Activated CD4-positive, alpha-beta T cell treated with anti-CD3 and anti-CD28 coated beads, Interleukin-2, amount 50 U/mL, for 16 hours (primary cell): ENCODE results near the gene SLC5A4.
"Not testable (repeated sequence)": the region's sequence is repeated elsewhere in the genome, so short reads cannot be mapped to it uniquely, and the experiment has no call there.

Experiments used
- DNase-seq: peaks from one replicate; pipeline ENCODE4 v3.0.0-alpha.2; 2020

The SLC5A4 gene

DNA sequence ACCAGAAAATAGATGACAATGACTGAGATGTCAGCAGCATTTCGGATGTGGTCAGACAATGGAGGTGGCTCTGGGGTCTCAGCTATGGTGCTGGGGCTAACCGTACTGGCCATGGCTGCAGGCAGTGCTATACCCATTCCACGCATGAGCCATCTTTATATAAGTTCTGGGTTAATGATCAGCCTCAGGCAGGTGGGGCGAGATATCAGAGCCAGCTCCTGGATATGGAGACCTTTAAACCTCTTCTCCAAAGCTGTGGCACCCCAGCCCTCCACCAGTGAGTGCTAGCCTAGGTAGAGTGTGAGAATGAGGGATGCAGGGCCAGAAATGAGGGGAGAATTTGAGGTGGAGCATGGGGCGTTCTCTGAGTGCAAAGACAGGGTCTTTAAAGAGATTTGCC, at the start of gene SLC5A4:
Gene SLC5A4 (minus strand): TSS at position 131 of the 400 bp plus-strand sequence. CDS start 18 bp downstream, at position 113.
- DNase-seq, result no peak

DNA sequence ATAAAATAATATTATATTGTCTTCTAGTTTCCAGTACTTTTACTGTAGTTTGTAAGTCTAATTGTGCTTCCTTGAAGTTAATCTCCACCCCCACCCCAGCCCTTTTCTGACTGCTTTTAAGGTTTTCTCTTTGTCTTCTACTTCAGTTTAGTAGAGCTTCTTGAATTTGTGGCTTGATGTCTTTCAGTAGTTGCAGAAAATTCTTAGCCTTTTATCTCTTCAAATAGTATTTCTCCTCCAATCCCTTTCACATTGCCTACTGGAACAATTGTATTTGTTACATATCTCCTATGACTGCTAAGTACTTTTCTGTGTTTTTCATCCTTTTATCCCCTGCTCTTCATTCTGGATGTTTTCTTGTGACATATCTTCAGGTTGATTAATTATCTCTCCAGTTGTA, 38.8 kb upstream of the SLC5A4 start:
- DNase-seq, result not testable (repeated sequence)

DNA sequence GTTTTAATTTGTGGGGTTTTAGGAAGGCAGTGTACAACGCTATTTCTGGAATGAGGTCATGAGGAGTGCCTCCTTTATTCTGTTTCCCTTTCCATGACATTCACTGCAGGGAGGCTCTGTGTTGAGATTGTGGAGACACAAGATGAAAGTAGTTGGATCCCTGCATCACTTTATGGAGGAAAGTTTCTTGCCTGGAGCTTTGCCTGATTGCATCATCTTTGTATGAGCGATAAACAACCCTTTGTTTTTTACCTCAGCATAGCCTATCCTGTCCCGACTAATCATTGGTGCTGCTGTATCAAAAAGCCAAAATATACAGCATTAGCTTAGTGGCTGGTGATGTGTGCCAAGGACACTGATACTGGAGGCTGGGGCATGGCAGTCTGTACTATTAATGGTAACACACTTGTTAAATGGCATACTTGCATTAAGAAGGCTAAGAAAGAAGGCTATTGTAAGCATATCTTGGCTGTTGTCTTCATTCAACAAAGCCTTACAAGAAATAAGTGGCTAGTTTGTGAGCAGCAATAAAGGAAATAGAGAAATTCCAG, 31.2 kb upstream of the SLC5A4 start:
- no peak for DNase-seq

DNA sequence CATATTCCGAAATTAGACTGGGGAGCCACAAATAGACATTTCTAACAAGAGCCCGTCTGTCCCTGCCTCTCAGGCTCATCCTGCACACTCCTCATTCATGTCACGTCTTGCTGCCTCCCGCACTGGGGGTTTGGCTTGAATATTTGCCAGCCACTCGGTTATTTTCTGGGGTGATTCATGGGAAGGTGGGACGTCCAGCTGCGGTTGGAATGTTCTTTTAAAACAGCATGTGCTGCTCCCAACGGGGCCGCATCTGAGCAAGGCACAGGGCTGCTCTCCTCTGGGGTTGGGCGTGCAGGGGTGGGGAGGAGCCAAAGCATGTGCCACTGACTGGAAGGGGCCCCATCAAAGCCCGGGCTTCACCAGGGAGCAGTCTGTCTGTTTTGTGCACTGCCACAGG, 25.9 kb upstream of the SLC5A4 start:
- DNase-seq, result no peak

DNA sequence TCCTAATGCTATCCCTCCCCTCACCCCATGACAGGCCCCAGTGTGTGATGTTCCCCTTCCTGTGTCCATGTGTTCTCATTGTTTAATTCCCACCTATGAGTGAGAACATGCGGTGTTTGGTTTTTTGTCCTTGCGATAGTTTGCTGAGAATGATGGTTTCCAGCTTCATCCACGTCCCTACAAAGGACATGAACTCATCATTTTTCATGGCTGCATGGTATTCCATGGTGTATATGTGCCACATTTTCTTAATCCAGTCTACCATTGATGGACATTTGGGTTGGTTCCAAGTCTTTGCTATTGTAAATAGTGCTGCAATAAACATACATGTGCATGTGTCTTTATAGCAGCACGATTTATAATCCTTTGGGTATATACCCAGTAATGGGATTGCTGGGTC, 20.2 kb upstream of the SLC5A4 start:
- DNase-seq, result not testable (repeated sequence)

DNA sequence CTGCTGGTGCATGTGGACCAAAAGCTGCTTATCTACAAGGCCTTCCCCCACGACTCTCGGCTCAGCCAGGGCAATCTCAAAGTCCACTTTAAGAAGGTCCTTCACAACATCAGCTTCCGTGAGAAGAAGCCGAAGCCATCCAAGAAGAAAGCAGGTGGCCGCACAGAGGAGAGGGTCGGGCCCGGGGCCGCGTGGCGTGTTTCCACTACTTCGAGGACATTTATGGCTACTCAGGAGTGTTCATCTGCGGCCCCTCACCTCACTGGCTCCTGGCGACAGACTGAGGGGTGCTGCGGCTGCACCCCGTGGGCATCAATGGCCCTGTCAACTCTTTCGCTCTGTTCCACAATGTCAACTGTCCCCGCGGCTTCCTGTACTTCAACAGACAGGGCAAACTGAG, 16.2 kb upstream of the SLC5A4 start:
- DNase-seq, result no peak

DNA sequence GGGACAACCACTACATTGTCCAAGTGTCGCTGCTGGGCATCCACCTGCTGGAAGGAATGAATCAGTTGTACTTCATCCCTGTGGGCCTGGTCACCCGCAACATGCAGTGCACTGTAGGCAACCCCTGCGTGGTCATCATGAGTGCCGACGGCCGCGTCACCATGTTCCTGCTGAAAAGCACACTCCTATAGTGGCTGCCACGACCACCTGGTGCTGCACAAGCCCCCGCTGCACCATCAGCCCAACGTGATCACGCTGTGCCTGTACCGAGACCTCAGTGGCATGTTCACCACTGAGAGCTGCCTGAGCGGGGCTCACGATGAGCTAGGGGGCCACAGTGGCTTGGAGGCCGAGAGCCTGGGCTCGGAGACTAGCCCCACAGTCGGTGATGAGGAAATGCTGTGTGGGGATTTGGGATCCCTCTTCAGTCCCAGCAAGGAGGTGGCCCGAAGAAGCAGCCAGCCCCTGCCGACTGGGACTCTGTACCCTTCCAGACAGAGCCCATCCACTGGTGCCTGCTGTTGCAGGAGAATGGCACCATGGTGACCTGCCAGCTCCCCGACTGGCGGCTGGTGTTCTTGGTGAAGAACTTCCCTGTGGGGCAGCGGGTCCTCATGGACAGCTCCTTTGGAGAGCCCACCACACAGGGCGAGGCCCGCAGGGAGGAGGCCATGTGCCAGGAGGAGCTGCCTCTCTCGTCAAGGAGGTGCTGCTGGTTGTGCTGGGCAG, 15.7 kb upstream of the SLC5A4 start:
- no peak for DNase-seq

DNA sequence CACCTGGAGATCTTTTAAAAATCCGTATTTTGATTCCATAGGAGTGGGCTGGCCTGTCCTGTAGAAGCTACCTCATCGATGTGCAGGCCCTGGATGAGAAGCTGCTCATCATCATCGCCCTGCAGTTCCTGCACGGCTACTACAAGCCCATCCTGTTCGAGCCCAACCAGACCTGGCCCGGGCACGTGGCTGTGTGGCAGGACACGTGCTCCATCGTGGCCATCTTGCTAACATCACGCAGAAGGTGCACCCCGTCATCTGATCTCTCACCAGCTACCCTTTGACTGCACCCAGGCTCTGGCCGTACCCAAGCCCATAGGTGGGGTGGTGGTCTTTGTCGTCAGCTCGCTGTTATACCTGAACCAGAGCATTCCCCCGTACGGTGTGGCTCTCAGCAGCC, 14.2 kb upstream of the SLC5A4 start:
- DNase-seq, result no peak

DNA sequence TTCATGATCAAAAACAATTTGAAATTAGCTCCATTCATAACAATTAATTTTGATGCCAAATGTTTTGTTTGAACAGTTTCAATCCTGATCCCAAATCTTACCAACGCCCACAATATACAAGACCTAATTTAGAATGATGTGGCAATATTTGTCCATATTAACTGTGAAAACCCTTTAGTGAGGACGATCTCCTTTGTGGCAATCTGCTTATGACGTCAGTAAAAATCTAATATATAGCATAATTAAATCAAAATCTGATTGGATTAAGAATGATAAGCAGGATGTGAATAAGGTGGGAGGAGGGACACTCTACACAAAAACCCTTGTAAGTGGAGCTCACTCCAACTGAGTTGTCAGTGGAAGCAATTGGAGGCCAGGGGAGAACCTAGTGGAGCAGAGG, 11.9 kb upstream of the SLC5A4 start:
- no peak for DNase-seq

DNA sequence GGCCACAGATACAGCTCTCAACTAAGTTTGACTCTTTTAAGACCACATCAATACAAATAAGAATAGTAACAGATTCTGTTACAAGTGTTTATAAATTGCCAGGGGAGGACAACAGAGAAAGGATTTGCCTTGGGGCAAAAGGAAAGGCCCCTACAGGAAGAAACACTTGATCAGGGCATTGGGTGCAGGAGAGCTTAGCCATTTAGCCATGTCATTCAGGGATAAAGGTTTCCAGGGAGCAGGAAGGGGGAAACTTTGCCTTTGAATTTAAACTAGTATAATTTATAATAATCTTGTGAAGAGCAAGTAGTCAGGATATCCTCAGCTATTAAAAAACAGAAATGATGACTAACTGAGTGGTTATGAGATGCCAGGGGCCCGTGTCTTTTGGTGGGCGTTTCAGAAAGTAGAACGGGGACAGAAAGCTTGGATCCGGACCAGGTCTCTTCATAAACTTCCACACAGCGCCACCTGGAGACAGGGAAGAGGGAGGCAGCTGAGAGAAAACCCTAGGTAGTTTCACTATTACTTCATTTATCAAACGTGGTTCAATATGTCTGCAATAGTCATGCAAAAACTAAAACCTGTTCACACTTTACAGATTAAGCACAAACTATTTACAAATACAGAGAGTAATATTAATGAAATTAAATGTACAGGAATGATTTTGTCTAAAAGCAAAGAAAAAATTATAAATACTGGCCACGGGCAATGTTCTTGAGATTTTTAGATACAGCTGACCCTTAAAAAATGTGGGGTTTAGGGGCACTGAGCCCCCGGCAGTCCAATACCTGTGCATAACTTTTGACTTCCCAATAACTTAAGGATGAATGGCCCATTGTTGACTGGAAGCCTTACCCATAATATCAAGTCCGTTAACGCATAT, 11.0 kb upstream of the SLC5A4 start:
- peak; percentile 75 for DNase-seq

DNA sequence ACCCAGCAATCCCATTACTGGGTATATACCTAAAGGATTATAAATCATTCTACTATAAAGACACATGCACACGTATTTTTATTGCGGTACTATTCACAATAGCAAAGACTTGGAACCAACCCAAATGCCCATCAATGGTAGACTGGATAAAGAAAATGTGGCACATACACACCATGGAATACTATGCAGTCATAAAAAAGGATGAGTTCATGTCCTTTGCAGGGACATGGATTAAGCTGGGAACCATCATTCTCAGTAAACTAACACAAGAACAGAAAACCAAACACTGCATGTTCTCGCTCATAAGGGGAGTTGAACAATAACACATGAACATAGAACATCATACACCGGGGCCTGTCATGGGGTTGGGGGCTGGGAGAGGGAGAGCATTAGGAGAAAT, 8.5 kb upstream of the SLC5A4 start:
- DNase-seq, result not testable (repeated sequence)

DNA sequence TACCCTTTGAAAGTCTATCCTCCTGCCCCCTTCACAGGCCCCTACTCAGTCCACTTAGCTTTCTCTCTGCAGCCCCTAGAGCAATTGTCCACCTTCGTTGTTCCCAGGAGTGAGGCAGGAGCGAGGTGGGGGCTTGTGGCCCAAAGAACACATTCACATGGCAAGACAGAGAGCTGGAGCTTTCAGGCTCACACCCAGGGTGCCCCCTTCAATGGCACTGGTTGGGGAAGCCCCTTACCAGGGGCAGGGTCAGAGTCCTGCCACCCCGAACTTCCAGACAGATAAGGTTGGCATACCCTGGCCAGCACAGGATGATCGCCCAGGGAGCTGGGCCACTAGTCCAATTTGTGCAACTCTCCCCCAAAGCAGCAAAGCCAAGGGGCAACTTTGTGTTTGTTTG, 6.2 kb upstream of the SLC5A4 start:
- DNase-seq, result no peak

DNA sequence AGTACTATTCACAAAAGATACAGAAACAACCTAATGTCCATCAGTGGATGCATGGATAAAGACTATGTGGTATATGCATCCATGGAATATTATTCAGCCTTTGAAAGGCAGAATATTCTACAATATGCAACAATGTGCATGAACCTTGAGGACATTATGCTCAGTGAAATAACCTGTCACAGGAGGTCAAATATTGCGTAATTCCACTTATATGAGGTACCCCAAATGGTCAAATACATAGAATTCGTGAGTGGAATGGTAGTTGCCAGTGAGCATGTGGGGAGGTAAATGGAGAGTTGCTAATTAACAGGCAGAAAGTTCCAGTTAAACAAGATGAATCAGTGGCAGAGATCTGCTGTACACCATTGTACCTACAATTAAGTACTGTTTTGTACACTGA, 3.6 kb upstream of the SLC5A4 start:
- no peak for DNase-seq

DNA sequence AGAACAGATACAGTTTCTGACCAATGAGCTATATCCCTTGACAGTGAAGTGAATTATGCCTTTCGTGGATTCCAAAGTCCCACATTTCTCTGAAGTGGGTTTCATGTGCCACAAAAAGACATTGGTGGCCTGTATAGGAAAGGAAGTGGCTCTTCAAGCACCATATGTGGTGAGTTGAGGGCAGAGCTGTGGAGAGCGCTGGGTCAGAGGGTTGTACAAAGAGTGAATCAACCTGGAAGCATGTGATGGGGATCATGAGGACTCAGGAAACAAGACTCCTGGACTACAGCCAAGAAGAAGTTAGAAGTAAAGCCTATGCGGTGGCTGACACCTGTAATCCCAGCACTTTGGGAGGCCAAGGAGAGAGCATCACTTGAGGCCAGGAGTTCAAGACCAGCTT, 579 bp upstream of the SLC5A4 start:
- DNase-seq, result no peak

DNA sequence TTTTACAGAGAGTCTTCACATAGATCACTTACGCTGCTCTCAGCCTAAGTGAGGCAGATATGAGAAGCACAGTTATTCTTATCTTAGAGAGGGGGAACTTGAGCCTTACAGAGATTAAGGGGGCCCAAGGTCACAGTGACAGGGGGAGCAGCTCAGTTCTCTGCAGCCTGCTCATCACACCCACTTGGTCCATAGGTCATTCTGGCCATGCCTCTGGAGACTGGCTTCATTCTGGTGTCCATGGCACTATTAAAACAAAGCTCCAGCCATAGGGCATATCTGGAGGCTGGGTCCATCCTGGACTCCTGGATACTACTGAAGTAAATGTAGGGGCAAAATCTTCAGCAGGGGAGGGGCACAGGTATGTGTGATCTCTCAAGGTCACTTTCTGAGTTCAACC, 5.9 kb downstream of the SLC5A4 start:
- DNase-seq, result no peak

DNA sequence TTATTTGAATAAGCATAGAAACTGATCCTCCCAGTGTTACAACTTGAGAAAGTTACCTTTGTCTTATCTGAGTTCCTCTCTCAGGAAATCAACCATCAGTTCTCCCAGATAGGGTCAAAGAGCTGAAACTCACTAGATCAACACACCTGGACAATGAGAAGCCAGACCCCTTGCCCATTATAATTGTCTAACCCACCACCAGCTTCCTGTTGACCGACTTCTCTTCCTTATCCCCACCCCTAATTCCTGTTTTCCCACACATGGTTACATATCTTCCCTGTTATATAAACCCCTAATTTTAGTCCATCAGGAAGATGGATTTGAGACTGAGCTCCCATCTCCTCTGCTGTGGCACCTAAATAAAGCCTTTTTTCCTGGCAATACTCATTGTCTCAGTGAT, 6.9 kb downstream of the SLC5A4 start:
- no peak for DNase-seq

DNA sequence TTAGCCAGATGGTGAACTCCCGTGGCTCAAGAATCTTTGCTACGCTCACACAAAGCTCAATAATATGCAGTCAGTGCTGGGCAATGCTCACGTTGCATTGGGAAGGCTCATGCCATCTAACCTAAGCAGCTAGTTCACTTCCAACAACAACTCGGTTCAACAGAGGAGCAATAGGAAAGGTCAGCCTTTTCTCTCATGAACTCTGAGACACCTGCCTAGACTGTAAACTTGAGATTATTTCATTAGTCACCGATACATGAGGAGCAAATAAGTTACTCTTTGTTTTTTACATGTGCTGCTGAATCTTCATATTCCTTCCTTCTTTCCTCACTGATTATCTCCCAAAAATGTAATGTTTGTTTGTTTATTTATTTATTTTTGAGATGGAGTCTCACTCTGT, 9.0 kb downstream of the SLC5A4 start:
- no peak for DNase-seq

DNA sequence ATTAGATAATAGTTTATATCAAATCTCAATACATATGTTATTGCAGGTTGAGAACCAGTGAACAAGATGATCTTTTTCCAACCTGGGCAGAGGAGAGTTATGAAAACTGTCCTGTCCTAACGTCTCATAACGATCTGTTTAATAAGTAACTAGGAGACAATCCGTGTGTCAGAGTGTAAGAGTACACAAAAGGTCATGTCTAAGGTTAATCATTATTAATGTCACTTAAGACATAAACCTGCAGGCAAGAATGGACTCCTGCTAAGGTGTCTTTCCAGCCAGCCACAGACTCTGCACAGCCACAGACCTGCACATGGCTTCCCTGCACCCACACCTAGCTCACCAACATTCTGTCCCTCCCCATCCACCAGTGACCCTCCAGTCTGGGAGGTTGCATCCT, 10.1 kb downstream of the SLC5A4 start:
- DNase-seq, result no peak

DNA sequence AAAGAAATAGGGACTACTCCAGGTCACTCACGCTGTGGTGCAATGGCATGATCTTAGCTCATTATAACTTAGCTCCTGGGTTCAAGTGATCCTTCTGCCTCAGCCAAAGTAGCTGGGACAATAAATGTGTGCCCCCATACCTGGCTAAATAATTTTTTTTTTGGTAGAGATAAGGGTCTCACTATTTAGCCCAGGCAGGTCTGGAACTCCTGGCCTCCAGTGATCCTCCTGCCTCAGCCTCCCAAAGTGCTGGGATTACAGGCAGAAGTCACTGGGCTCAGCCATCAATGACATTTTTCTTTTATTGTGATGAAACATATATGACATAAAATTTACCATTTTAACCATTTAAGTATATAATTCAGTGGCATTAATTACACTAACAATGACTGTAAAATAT, 10.6 kb downstream of the SLC5A4 start:
- no peak for DNase-seq

DNA sequence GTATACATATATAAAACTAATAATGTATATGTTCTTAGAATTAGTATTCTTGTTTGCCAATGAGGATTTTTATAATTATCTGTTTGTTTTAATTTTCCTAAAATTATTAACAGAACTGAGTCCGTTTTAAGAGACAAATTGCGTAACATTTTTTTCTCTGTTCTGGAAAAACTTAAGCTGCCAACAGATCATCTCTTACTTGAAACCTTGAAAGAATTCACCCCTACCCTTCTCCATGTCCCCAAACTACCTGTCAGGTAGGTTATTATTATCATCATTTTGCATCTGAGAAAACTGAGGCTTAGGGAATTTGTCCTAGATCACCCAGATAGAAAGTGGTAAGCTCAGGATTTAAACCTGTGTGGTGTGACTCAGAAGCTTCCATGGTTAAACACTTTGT, 14.7 kb downstream of the SLC5A4 start:
- no peak for DNase-seq

DNA sequence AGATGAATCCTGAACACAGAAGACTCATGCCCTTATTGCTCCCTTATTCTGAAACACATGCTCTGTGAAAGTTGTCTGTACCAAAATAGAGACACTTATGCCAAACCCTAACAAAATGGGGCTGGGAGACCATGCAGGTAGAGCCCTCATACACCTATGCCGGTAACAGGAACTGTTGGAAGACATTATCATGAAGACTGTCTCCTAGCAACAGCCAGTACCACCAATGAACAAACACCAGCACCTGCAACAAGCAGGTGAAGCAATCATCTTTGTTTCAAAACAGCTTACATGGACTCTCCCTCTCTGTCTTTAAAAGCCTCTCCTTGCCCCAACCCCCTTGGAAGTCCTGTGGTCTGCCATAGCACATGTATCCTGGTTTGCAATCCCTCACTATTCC, 17.2 kb downstream of the SLC5A4 start:
- DNase-seq, result no peak

DNA sequence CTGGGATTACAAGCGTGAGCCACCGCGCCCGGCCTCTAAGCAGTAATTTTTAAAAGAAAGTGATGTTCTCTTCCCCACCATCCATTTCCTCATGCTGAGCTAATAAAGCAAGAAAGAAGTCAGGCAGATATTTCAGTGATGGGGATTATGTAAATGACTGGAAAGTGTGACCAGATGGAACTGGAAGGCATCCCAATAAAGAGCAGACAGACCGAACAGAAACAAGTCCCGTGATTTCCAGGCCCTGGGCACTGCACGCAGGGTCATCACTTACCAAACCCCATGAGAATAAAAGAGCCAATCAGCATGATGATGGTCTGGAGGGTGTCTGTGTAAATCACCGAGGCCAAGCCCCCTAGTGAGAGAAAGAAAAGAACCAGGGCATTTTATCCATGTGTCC, 18.2 kb downstream of the SLC5A4 start:
- no peak for DNase-seq

DNA sequence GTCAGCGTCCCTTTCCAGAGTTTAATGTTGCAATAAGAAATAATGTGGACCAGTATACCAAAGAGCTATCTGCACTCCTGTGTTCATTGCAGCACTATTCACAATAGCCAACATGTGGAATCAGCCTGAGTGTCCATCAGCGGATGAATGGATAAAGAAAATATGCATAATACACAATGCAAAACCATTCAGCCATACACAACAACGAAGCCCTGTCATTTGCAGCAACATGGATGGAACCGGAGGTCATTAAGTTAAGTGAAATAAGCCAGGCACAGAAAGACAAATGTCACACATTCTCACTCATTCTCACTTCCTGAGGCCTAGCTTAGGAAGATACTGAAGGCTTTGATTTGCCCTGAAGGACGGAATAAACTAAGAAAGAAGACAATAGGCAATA, 22.1 kb downstream of the SLC5A4 start:
- no peak for DNase-seq

DNA sequence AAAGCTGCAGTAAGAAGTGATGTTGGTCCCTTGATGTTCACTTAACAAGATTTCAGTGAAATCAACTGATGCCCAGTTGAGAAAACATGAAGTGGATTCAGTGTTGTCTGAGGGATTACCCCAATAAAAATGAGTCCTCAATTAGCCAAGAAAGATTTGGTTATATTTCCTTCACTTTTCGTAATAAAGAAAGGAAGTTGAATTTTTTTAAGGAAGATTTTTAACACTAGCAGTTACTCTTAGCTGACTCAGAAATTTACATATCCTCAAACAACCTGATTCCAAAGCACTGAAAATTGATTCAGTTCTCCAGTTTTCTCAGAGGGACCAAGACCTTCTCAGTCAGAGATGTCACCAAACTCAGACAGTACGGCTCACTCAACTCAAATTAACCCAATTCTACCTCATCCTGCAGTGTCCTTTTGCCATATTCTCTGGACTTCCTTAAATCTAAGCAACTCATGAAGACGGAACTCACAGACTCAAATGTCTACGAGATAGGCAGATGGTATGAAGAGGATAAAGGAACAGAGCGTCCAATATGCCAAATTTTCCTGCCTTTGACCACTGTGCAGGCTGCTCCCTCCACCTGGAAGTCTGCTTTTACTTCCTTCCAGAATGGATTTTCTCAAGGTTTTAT, 22.8 kb downstream of the SLC5A4 start:
- DNase-seq, result no peak
